Frontal cortex (tissue), 4 donors: Measurements from ENCODE around the gene AQP4. TPM values are rescaled to one million over a fixed set of nuclear protein-coding genes. Genes with fewer than 3 reads are reported as not detected.

Source experiments
- DNase-seq, 2 donors: peaks; one replicate each; pipeline ENCODE4 v3.0.0; 2012; ENCODE audit warnings: low spot score in 2 of 2
- FAIRE-seq: peaks from 2 replicates; lab custom pipeline; 2012; peaks lifted over from hg19 to GRCh38; lab: Jason Lieb, UNC
- total RNA-seq: library from RNA; depleted of rRNA; stranded (reverse); fragments of >200 nt; gene quantifications from one replicate; pipeline ENCODE4 v1.2.3, GENCODE V29; 2014
- donor health status: control.
- donor health status: control.
- donor health status: control.

Gene AQP4
- total RNA-seq = 57.9 TPM

GRCh38 chr18:26865557-26865956, at the start of gene AQP4:
TSS of gene AQP4 (minus strand) at chr18:26865707. CDS start at chr18:26865689, 18 bp downstream.
- FAIRE-seq = no peak
- DNase-seq = no peak

- FAIRE-seq (no peak), DNase-seq (no peak)
Measured at GRCh38 chr18:26911840-26912239, 46.3 kb upstream of the AQP4 start.

- DNase-seq (peak in 1 of 2 donors; percentile 30), FAIRE-seq (no peak)
Measured at GRCh38 chr18:26909599-26910290, 44.2 kb upstream of the AQP4 start.

GRCh38 chr18:26908906-26909305, 43.4 kb upstream of the AQP4 start:
- DNase-seq (no peak), FAIRE-seq (no peak)

GRCh38 chr18:26902291-26902690, 36.8 kb upstream of the AQP4 start:
- FAIRE-seq (no peak), DNase-seq (no peak)

- FAIRE-seq (no peak), DNase-seq (no peak)
Measured at GRCh38 chr18:26901020-26901419, 35.5 kb upstream of the AQP4 start.

GRCh38 chr18:26894426-26894825, 28.9 kb upstream of the AQP4 start:
- DNase-seq (no peak), FAIRE-seq (no peak)

- DNase-seq = no peak
- no peak for FAIRE-seq
Measured at GRCh38 chr18:26893996-26894395, 28.5 kb upstream of the AQP4 start.

- FAIRE-seq (peak; percentile 76), DNase-seq (no peak)
Measured at GRCh38 chr18:26888259-26888658, 22.8 kb upstream of the AQP4 start.

- DNase-seq (no peak), FAIRE-seq (no peak)
Measured at GRCh38 chr18:26875040-26875654, 9.6 kb upstream of the AQP4 start.

GRCh38 chr18:26874283-26874682, 8.8 kb upstream of the AQP4 start:
- no peak for DNase-seq
- no peak for FAIRE-seq

GRCh38 chr18:26869640-26870039, 4.1 kb upstream of the AQP4 start:
- no peak for FAIRE-seq
- no peak for DNase-seq

- no peak for FAIRE-seq
Measured at GRCh38 chr18:26868968-26869586, 3.6 kb upstream of the AQP4 start.

GRCh38 chr18:26867471-26867870, 2.0 kb upstream of the AQP4 start:
- FAIRE-seq (no peak), DNase-seq (no peak)

More at GRCh38 chr18:26868968-26869586, 3.6 kb upstream of the AQP4 start:
- no peak for DNase-seq

GRCh38 chr18:26864658-26865057, 849 bp downstream of the AQP4 start:
- DNase-seq = no peak
- no peak for FAIRE-seq

- no peak for FAIRE-seq
- DNase-seq = no peak
Measured at GRCh38 chr18:26863921-26864497, 1.5 kb downstream of the AQP4 start.

- FAIRE-seq (no peak), DNase-seq (peak; percentile 33 to 40)
Measured at GRCh38 chr18:26863122-26863879, 2.2 kb downstream of the AQP4 start.

GRCh38 chr18:26862084-26862483, 3.4 kb downstream of the AQP4 start:
- DNase-seq (no peak), FAIRE-seq (no peak)

- DNase-seq = no peak
- FAIRE-seq = no peak
Measured at GRCh38 chr18:26854292-26854881, 11.1 kb downstream of the AQP4 start.

GRCh38 chr18:26853401-26853800, 12.1 kb downstream of the AQP4 start:
- no peak for FAIRE-seq

More at GRCh38 chr18:26853401-26853800, 12.1 kb downstream of the AQP4 start:
- no peak for DNase-seq
